H9 (cell line): ENCODE measurements around the gene SULT2B1. TPM values are rescaled to one million over a fixed set of nuclear protein-coding genes. Genes with fewer than 3 reads are reported as not detected.

ENCODE experiments used
- DNase-seq: peaks from one replicate; pipeline ENCODE4 v3.0.0-alpha.2; 2017
- H2AFZ ChIP-seq: one replicate; pipeline ENCODE4 v1.6.1; 2013; ENCODE audit warnings: mild to moderate bottlenecking, low read length, control low read depth, moderate library complexity
- H2AK5ac ChIP-seq: 2 replicates; pipeline ENCODE4 v1.6.1; 2013; ENCODE audit warnings: low read length, control low read depth, mixed read lengths; ENCODE audit not compliant: insufficient read length
- H2BK120ac ChIP-seq: one replicate; pipeline ENCODE4 v1.6.1; 2013; ENCODE audit warnings: low read depth, mild to moderate bottlenecking, low read length, control low read depth, inconsistent platforms; ENCODE audit not compliant: poor library complexity, severe bottlenecking
- H2BK12ac ChIP-seq: 2 replicates; pipeline ENCODE4 v1.6.1; 2013; ENCODE audit warnings: low read length, control low read depth, mixed read lengths, low read depth; ENCODE audit not compliant: insufficient read length
- H2BK15ac ChIP-seq: 2 replicates; pipeline ENCODE4 v1.6.1; 2013; ENCODE audit warnings: low read depth, low read length, control low read depth
- H2BK20ac ChIP-seq: one replicate; pipeline ENCODE4 v1.6.1; 2013; ENCODE audit warnings: low read depth, mild to moderate bottlenecking, low read length, control low read depth, inconsistent platforms; ENCODE audit not compliant: poor library complexity, severe bottlenecking
- H2BK5ac ChIP-seq: 2 replicates; pipeline ENCODE4 v1.6.1; 2013; ENCODE audit warnings: low read length, control low read depth, mixed read lengths; ENCODE audit not compliant: insufficient read length
- H3K14ac ChIP-seq: 2 replicates; pipeline ENCODE4 v1.6.1; 2013; ENCODE audit warnings: low read length, control low read depth; ENCODE audit not compliant: insufficient read depth
- H3K18ac ChIP-seq: 2 replicates; pipeline ENCODE4 v1.6.1; 2013; ENCODE audit warnings: low read depth, mild to moderate bottlenecking, mixed read lengths, low read length, control low read depth; ENCODE audit not compliant: insufficient read length
- H3K23ac ChIP-seq: 2 replicates; pipeline ENCODE4 v1.6.1; 2013; ENCODE audit warnings: low read length, control low read depth, mixed read lengths, low read depth; ENCODE audit not compliant: insufficient read length
- H3K23me2 ChIP-seq: 2 replicates; pipeline ENCODE4 v1.6.1; 2013; ENCODE audit warnings: low read depth, mild to moderate bottlenecking, mixed read lengths, low read length, control low read depth; ENCODE audit not compliant: insufficient read length, poor library complexity, severe bottlenecking
- H3K27ac ChIP-seq: 2 replicates; pipeline ENCODE4 v1.5.1; 2013; ENCODE audit warnings: low read length, control low read depth, mixed read lengths, low read depth; ENCODE audit not compliant: insufficient read length
- H3K27me3 ChIP-seq: 2 replicates; pipeline ENCODE4 v1.6.1; 2013; ENCODE audit warnings: low read length, control low read depth, inconsistent platforms; ENCODE audit not compliant: insufficient read depth
- H3K4ac ChIP-seq: 2 replicates; pipeline ENCODE4 v1.6.1; 2013; ENCODE audit warnings: low read depth, mild to moderate bottlenecking, control low read depth, inconsistent platforms, low read length, moderate library complexity
- H3K4me1 ChIP-seq: 2 replicates; pipeline ENCODE4 v1.6.1; 2013; ENCODE audit warnings: low read length, control low read depth, inconsistent platforms; ENCODE audit not compliant: insufficient read depth
- H3K4me2 ChIP-seq: 2 replicates; pipeline ENCODE4 v1.6.1; 2013; ENCODE audit warnings: low read length, control low read depth, mixed read lengths; ENCODE audit not compliant: insufficient read length, insufficient read depth
- H3K56ac ChIP-seq: 2 replicates; pipeline ENCODE4 v1.6.1; 2013; ENCODE audit warnings: low read depth, mild to moderate bottlenecking, mixed read lengths, low read length, control low read depth; ENCODE audit not compliant: insufficient read length
- H3K79me1 ChIP-seq: 2 replicates; pipeline ENCODE4 v1.6.1; 2013; ENCODE audit warnings: low read depth, mild to moderate bottlenecking, moderate library complexity, low read length, control low read depth, inconsistent platforms; ENCODE audit not compliant: insufficient read depth, poor library complexity, severe bottlenecking
- H3K79me2 ChIP-seq: 2 replicates; pipeline ENCODE4 v1.6.1; 2013; ENCODE audit warnings: low read length, control low read depth, inconsistent platforms; ENCODE audit not compliant: insufficient read depth
- H3K9ac ChIP-seq: 2 replicates; pipeline ENCODE4 v1.6.1; 2013; ENCODE audit warnings: low read length, control low read depth, mixed read lengths; ENCODE audit not compliant: insufficient read length; ENCODE audit errors: extremely low read depth
- H3K9me3 ChIP-seq: one replicate; pipeline ENCODE4 v1.6.1; 2013; ENCODE audit warnings: low read depth, low read length, inconsistent platforms; ENCODE audit not compliant: control insufficient read depth
- H3T11ph ChIP-seq: one replicate; pipeline ENCODE4 v1.6.1; 2013; ENCODE audit warnings: mild to moderate bottlenecking, low read length, control low read depth, inconsistent platforms
- H4K20me1 ChIP-seq: one replicate; pipeline ENCODE4 v1.6.1; 2013; ENCODE audit not compliant: control insufficient read depth, insufficient read length, insufficient read depth
- H4K5ac ChIP-seq: 2 replicates; pipeline ENCODE4 v1.6.1; 2013; ENCODE audit warnings: low read depth, mild to moderate bottlenecking, mixed read lengths, low read length, control low read depth; ENCODE audit not compliant: insufficient read length
- H4K8ac ChIP-seq: replicated peaks from 2 replicates; pipeline ENCODE4 v1.6.1; 2013; ENCODE audit warnings: low read length, control low read depth, mixed read lengths, low read depth; ENCODE audit not compliant: insufficient read length
- H4K91ac ChIP-seq: 2 replicates; pipeline ENCODE4 v1.6.1; 2013; ENCODE audit warnings: low read depth, mild to moderate bottlenecking, moderate library complexity, mixed read lengths, low read length, control low read depth; ENCODE audit not compliant: insufficient read length
- H3K27ac Mint-ChIP-seq, 3 experiments: 2 replicates in 2 of 3; 3 replicates in 1 of 3; pipeline ENCODE4 v1.8.0; 2020 to 2021; ENCODE audit warnings: mixed read lengths in 3 of 3, mild to moderate bottlenecking in 1 of 3, moderate library complexity in 1 of 3
- H3K27me3 Mint-ChIP-seq: 2 replicates; pipeline ENCODE4 v1.8.0; 2021; ENCODE audit warnings: low read depth, mild to moderate bottlenecking, moderate library complexity, mixed read lengths
- H3K36me3 Mint-ChIP-seq, 3 experiments: 2 replicates in 2 of 3; 3 replicates in 1 of 3; pipeline ENCODE4 v1.8.0; 2020 to 2021; ENCODE audit warnings: low read depth in 3 of 3, mixed read lengths in 3 of 3; ENCODE audit not compliant: insufficient read depth in 1 of 3
- H3K4me1 Mint-ChIP-seq, 2 experiments: 2 replicates each; pipeline ENCODE4 v1.8.0; 2020; ENCODE audit warnings: mixed read lengths in 2 of 2
- H3K4me3 Mint-ChIP-seq, 2 experiments: 2 replicates in 1 of 2; 3 replicates in 1 of 2; pipeline ENCODE4 v1.8.0; 2020 to 2021; ENCODE audit warnings: mild to moderate bottlenecking in 2 of 2, mixed read lengths in 2 of 2, moderate library complexity in 1 of 2
- H3K9me3 Mint-ChIP-seq, 2 experiments: 2 replicates in 1 of 2; 3 replicates in 1 of 2; pipeline ENCODE4 v1.8.0; 2020; ENCODE audit warnings: mild to moderate bottlenecking in 2 of 2, mixed read lengths in 2 of 2, moderate library complexity in 1 of 2
- WGBS: extraction: QIAGEN DNeasy Blood & Tissue Kit; methylation state at CpG from one replicate; pipeline ENCODE4 v1.1.7; 2013; ENCODE audit warnings: missing lambda C conversion rate, low lambda C conversion rate, mixed read lengths; ENCODE audit not compliant: insufficient read length; ENCODE audit errors: extremely low coverage; 5-methylcytosine and 5-hydroxymethylcytosine counted together
- total RNA-seq: library from RNA; stranded (reverse); gene quantifications from 2 replicates; pipeline ENCODE4 v1.2.1, GENCODE V29; 2021
- TF ChIP-seq, protein P1 (sequence below): fragments of 200-600 bp; sonication (generic); conservative IDR thresholded peaks from 3 replicates; pipeline ENCODE4 v1.8.0; 2021; ENCODE audit warnings: antibody characterized with exemption, mild to moderate bottlenecking

Gene SULT2B1
- total RNA-seq, 1 experiment from 2014 or later, result 1.7 TPM

DNA sequence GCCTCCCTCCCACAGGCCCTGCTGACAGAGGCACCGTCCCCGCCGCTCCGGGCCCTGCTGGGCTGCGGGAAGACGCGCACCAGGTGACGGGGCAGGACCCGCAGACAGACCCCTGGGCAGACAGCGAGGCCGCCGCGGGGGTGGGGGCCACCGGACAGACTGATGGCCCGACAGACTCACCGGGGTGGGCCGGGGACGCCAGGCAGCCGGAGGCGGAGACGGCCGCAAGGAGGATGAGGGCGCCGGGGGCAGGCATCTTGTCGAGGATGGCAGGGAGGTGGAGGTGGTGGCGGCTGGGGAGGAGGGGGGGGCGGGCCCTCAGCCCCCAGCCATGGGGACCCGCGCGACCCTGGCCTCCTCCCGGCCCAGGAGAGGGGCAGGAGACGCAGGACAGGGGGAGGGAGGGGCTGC, 40.6 kb upstream of the SULT2B1 start:
- Histone ChIP-seq H2BK15ac (no peak overlapping the region), H2AFZ (no peak overlapping the region), H3K14ac (no peak overlapping the region), H3K79me1 (no peaks in the 10 kb centered on the region), H4K91ac (no peak overlapping the region), H3K27me3 (peaks cover 2% of the 10 kb centered on the region; the same call in 1 of the 2 replicates), H4K5ac (no peak overlapping the region), H4K8ac (no peak overlapping the region), H2BK20ac (no peak overlapping the region), H3K4me1 (no peaks in the 10 kb centered on the region), H3K23me2 (peaks cover 12% of the 10 kb centered on the region), H3K23ac (no peak overlapping the region), H3K9me3 (no peaks in the 10 kb centered on the region), H2BK5ac (no peak overlapping the region), H2AK5ac (no peak overlapping the region), H3K79me2 (no peaks in the 10 kb centered on the region), H4K20me1 (no peaks in the 10 kb centered on the region), H2BK12ac (no peak overlapping the region), H3K4me2 (peak overlapping the region; percentile 70), H3K4ac (no peak overlapping the region), H2BK120ac (no peak overlapping the region), H3K18ac (no peak overlapping the region), H3K56ac (no peak overlapping the region), H3T11ph (no peak overlapping the region), H3K9ac (no peak overlapping the region), H3K27ac (no peak overlapping the region)
- peaks cover 17 to 22% of the 10 kb centered on the region in 2 experiments for H3K4me1 Mint-ChIP-seq
- peaks cover 6% of the 10 kb centered on the region for H3K27me3 Mint-ChIP-seq
- TF ChIP-seq, protein P1, sequence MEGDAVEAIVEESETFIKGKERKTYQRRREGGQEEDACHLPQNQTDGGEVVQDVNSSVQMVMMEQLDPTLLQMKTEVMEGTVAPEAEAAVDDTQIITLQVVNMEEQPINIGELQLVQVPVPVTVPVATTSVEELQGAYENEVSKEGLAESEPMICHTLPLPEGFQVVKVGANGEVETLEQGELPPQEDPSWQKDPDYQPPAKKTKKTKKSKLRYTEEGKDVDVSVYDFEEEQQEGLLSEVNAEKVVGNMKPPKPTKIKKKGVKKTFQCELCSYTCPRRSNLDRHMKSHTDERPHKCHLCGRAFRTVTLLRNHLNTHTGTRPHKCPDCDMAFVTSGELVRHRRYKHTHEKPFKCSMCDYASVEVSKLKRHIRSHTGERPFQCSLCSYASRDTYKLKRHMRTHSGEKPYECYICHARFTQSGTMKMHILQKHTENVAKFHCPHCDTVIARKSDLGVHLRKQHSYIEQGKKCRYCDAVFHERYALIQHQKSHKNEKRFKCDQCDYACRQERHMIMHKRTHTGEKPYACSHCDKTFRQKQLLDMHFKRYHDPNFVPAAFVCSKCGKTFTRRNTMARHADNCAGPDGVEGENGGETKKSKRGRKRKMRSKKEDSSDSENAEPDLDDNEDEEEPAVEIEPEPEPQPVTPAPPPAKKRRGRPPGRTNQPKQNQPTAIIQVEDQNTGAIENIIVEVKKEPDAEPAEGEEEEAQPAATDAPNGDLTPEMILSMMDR, result no peak
- no peak overlapping the region for H3K27ac Mint-ChIP-seq
- DNase-seq, result no peak
- peak overlapping the region; percentile 46 to 89 for H3K4me3 Mint-ChIP-seq
- H3K9me3 Mint-ChIP-seq, result no peaks in the 10 kb centered on the region
- no CpG with 5 or more reads among the region's 32 CpGs for WGBS
- H3K36me3 Mint-ChIP-seq, result 0 out of 7 replicates have a peak, but pooled peaks cover 0 to 5% (median 0%) of the 10 kb centered on the region in 3 experiments
